CD8-positive, alpha-beta memory T cell (primary cell): ENCODE measurements around the gene DDX43. TPM values are rescaled to one million over a fixed set of nuclear protein-coding genes. Genes with fewer than 3 reads are reported as not detected.
"Not testable (repeated sequence)": the region's sequence is repeated elsewhere in the genome, so short reads cannot be mapped to it uniquely, and the experiment has no call there.

Experiments
- CTCF ChIA-PET: fragments of 350-600 bp; sonication (Branson Sonifier 250); formaldehyde crosslinking; loops from one replicate; lab custom pipeline; 2021; ENCODE audit warnings: antibody characterized with exemption; lab: Charles Lee
- POLR2A ChIA-PET: fragments of 350-600 bp; sonication (Branson Sonifier 250); formaldehyde crosslinking; loops from one replicate; lab custom pipeline; 2021; ENCODE audit warnings: antibody characterized with exemption; lab: Charles Lee
- DNase-seq, 5 donors: peaks; one replicate each; pipeline versions ENCODE4 v3.0.0 to v3.0.0-alpha.2; 2020 to 2022; ENCODE audit warnings: mixed read lengths in 1 of 5
- H3K27ac ChIP-seq: one replicate; pipeline ENCODE4 v1.7.0; 2013; ENCODE audit warnings: low read depth, mild to moderate bottlenecking, low read length, moderate library complexity
- H3K27me3 ChIP-seq: 2 replicates; pipeline ENCODE4 v1.7.0; 2013; ENCODE audit warnings: low read length, mild to moderate bottlenecking; ENCODE audit not compliant: insufficient read depth, poor library complexity, severe bottlenecking
- H3K36me3 ChIP-seq: 2 replicates; pipeline ENCODE4 v1.7.0; 2013; ENCODE audit warnings: mild to moderate bottlenecking, low read length, moderate library complexity; ENCODE audit not compliant: insufficient read depth
- H3K4me1 ChIP-seq: 2 replicates; pipeline ENCODE4 v1.7.0; 2013; ENCODE audit warnings: mild to moderate bottlenecking, low read length, moderate library complexity; ENCODE audit not compliant: insufficient read depth
- H3K4me3 ChIP-seq: 2 replicates; pipeline ENCODE4 v1.7.0; 2013; ENCODE audit warnings: mild to moderate bottlenecking, low read length
- H3K9me3 ChIP-seq: 2 replicates; pipeline ENCODE4 v1.7.0; 2013; ENCODE audit warnings: mild to moderate bottlenecking, low read length
- H3K27ac Mint-ChIP-seq, 8 donors: one replicate each; pipeline ENCODE4 v1.8.0; 2020 to 2021; ENCODE audit warnings: mixed read lengths in 8 of 8, mild to moderate bottlenecking in 6 of 8, inconsistent platforms in 3 of 8, moderate library complexity in 3 of 8
- H3K27me3 Mint-ChIP-seq, 2 donors: one replicate each; pipeline ENCODE4 v1.8.0; 2020 to 2021; ENCODE audit warnings: mixed read lengths in 2 of 2, mild to moderate bottlenecking in 1 of 2, moderate library complexity in 1 of 2
- H3K36me3 Mint-ChIP-seq, 3 donors: one replicate each; pipeline ENCODE4 v1.8.0; 2020 to 2021; ENCODE audit warnings: mixed read lengths in 3 of 3, inconsistent platforms in 1 of 3, mild to moderate bottlenecking in 1 of 3
- H3K4me1 Mint-ChIP-seq, 3 donors: one replicate each; pipeline ENCODE4 v1.8.0; 2020 to 2021; ENCODE audit warnings: mixed read lengths in 3 of 3, inconsistent platforms in 1 of 3, mild to moderate bottlenecking in 1 of 3
- H3K4me3 Mint-ChIP-seq, 7 donors: one replicate each; pipeline ENCODE4 v1.8.0; 2020 to 2021; ENCODE audit warnings: mixed read lengths in 7 of 7, mild to moderate bottlenecking in 6 of 7, moderate library complexity in 4 of 7, inconsistent platforms in 2 of 7
- H3K9me3 Mint-ChIP-seq, 5 donors: one replicate each; pipeline ENCODE4 v1.8.0; 2020 to 2022; ENCODE audit warnings: mixed read lengths in 5 of 5, mild to moderate bottlenecking in 3 of 5, moderate library complexity in 2 of 5, inconsistent platforms in 1 of 5
- polyA plus RNA-seq: library from polyadenylated mRNA; unstranded; fragments of 300-500 nt; fragmentation: Illumina TruSeq; gene quantifications from one replicate; pipeline ENCODE4 v1.2.3, GENCODE V29; 2021
- total RNA-seq, 2 experiments: library from RNA; stranded (reverse); gene quantifications; one replicate each; pipeline ENCODE4 v1.2.3, GENCODE V29; 2021

DDX43 gene
- total and polyA plus RNA-seq, 3 experiments from 2014 or later = 0.71 to 1.6 (median 0.98) TPM

- H3K27ac Mint-ChIP-seq = peak overlapping the region; percentile 97 to 99 (median 98)
- no peaks in the 10 kb centered on the region for H3K36me3 ChIP-seq
- H3K4me1 ChIP-seq = peaks cover 23% of the 10 kb centered on the region
- H3K36me3 Mint-ChIP-seq = peaks cover 4 to 27% (median 8%) of the 10 kb centered on the region in 3 donors
- H3K9me3 Mint-ChIP-seq = no peaks in the 10 kb centered on the region
- H3K4me3 ChIP-seq = no peak overlapping the region
- H3K4me1 Mint-ChIP-seq = peaks cover 24 to 38% (median 37%) of the 10 kb centered on the region in 3 donors
- H3K4me3 Mint-ChIP-seq = peak overlapping the region in 3 of 7 donors; percentile 64 to 81 (median 78)
- H3K27me3 ChIP-seq = no peaks in the 10 kb centered on the region
- peak overlapping the region; percentile 75 for H3K27ac ChIP-seq
- POLR2A ChIA-PET = interaction anchor here (1.6 kb wide), 1 partner anchor 29 kb away, joined by 8 read pairs; no protein-coding TSS in a partner anchor
- CTCF ChIA-PET = interaction anchor here (1.0 to 1.1 kb wide), 3 partner anchors 29 to 40 kb away, joined by 3 read pairs; partner anchors contain the start of gene MTO1
- DNase-seq = no peak
- H3K27me3 Mint-ChIP-seq = no peaks in the 10 kb centered on the region
- H3K9me3 ChIP-seq = no peaks in the 10 kb centered on the region
Observed at GRCh38 chr6:73421534-73421933, 26.9 kb downstream of the DDX43 start.

- Histone ChIP-seq H3K36me3 (peaks cover 4% of the 10 kb centered on the region), H3K9me3 (no peaks in the 10 kb centered on the region), H3K27ac (no peak overlapping the region), H3K4me3 (no peak overlapping the region), H3K27me3 (no peaks in the 10 kb centered on the region), H3K4me1 (no peaks in the 10 kb centered on the region)
- Mint-ChIP-seq H3K36me3 (peaks cover 2 to 61% (median 20%) of the 10 kb centered on the region in 3 donors), H3K27ac (no peak overlapping the region), H3K4me3 (no peak overlapping the region), H3K27me3 (no peaks in the 10 kb centered on the region), H3K4me1 (peaks cover 12 to 42% (median 35%) of the 10 kb centered on the region in 3 donors), H3K9me3 (no peaks in the 10 kb centered on the region)
- no peak for DNase-seq
- ChIA-PET POLR2A (no interaction called here), CTCF (interaction anchor here (1.1 kb wide), 1 partner anchor 46 kb away, joined by 4 read pairs; no protein-coding TSS in a partner anchor)
Observed at GRCh38 chr6:73435236-73435635, 40.6 kb downstream of the DDX43 start.

- H3K27me3 ChIP-seq = no peaks in the 10 kb centered on the region
- H3K4me1 Mint-ChIP-seq = peaks cover 25 to 70% (median 61%) of the 10 kb centered on the region in 3 donors
- no peaks in the 10 kb centered on the region for H3K9me3 ChIP-seq
- H3K27ac Mint-ChIP-seq = peak overlapping the region in 4 of 8 donors; percentile 7 to 39 (median 16)
- H3K36me3 Mint-ChIP-seq = peaks cover 9 to 59% (median 25%) of the 10 kb centered on the region in 3 donors
- no peaks in the 10 kb centered on the region for H3K27me3 Mint-ChIP-seq
- CTCF ChIA-PET = no interaction called here
- H3K27ac ChIP-seq = no peak overlapping the region
- H3K4me3 Mint-ChIP-seq = peak overlapping the region in 1 of 7 donors; percentile 9
- peaks cover 3% of the 10 kb centered on the region for H3K36me3 ChIP-seq
- H3K9me3 Mint-ChIP-seq = no peaks in the 10 kb centered on the region
- no peak for DNase-seq
- POLR2A ChIA-PET = no interaction called here
- H3K4me3 ChIP-seq = no peak overlapping the region
- no peaks in the 10 kb centered on the region for H3K4me1 ChIP-seq
Observed at GRCh38 chr6:73443555-73443954, 48.9 kb downstream of the DDX43 start.

GRCh38 chr6:73451223-73452106 lies 56.8 kb downstream of the DDX43 start:
- peaks cover 15% of the 10 kb centered on the region for H3K4me1 ChIP-seq
- no peaks in the 10 kb centered on the region for H3K9me3 Mint-ChIP-seq

GRCh38 chr6:73452107-73452461 lies 57.5 kb downstream of the DDX43 start, which contains the start of gene CGAS:
TSS of gene CGAS (minus strand) at chr6:73452297. CDS start at chr6:73452181, 116 bp downstream.
- Histone ChIP-seq H3K36me3 (no peaks in the 10 kb centered on the region), H3K4me1 (peaks cover 15% of the 10 kb centered on the region), H3K9me3 (no peaks in the 10 kb centered on the region), H3K27ac (peak within 1 kb of the TSS; percentile 33), H3K27me3 (no peaks in the 10 kb centered on the region), H3K4me3 (peak within 1 kb of the TSS; percentile 78)
- H3K4me1 Mint-ChIP-seq = peaks cover 21 to 44% (median 37%) of the 10 kb centered on the region in 3 donors
- H3K27me3 Mint-ChIP-seq = peaks cover 0 to 2% of the 10 kb centered on the region in 2 donors
- peak; percentile 55 to 83 (median 70) for DNase-seq
- H3K27ac Mint-ChIP-seq = peak within 1 kb of the TSS; percentile 84 to 99 (median 92)
- H3K4me3 Mint-ChIP-seq = peak within 1 kb of the TSS; percentile 94 to 100 (median 97)
- CTCF ChIA-PET = interaction anchor here (1.1 to 3.6 kb wide), 8 partner anchors 9 to 201 kb away, joined by 3 to 34 read pairs (median 4); partner anchors contain the start of gene MTO1
- peaks cover 0 to 21% (median 3%) of the 10 kb centered on the region in 3 donors for H3K36me3 Mint-ChIP-seq
- POLR2A ChIA-PET = interaction anchor here (1.3 to 3.4 kb wide), 3 partner anchors 9 to 72 kb away, joined by 3 to 66 read pairs (median 17); partner anchors contain the start of gene MTO1
- H3K9me3 Mint-ChIP-seq = no peaks in the 10 kb centered on the region

More at GRCh38 chr6:73451223-73452106, 56.8 kb downstream of the DDX43 start:
- peaks cover 0 to 2% of the 10 kb centered on the region in 2 donors for H3K27me3 Mint-ChIP-seq
- peak overlapping the region; percentile 94 to 100 (median 97) for H3K4me3 Mint-ChIP-seq
- Histone ChIP-seq H3K9me3 (no peaks in the 10 kb centered on the region), H3K36me3 (no peaks in the 10 kb centered on the region), H3K4me3 (peak overlapping the region; percentile 78), H3K27ac (peak overlapping the region; percentile 33), H3K27me3 (no peaks in the 10 kb centered on the region)
- CTCF ChIA-PET = interaction anchor here (1.2 to 3.6 kb wide), 5 partner anchors 10 to 64 kb away, joined by 3 to 34 read pairs (median 4); partner anchors contain the start of gene MTO1
- peak overlapping the region; percentile 84 to 99 (median 92) for H3K27ac Mint-ChIP-seq
- DNase-seq = peak; percentile 23 to 65 (median 43)
- H3K36me3 Mint-ChIP-seq = peaks cover 0 to 21% (median 3%) of the 10 kb centered on the region in 3 donors
- peaks cover 21 to 44% (median 37%) of the 10 kb centered on the region in 3 donors for H3K4me1 Mint-ChIP-seq
- POLR2A ChIA-PET = interaction anchor here (0.5 to 3.4 kb wide), 8 partner anchors 10 to 202 kb away, joined by 3 to 66 read pairs (median 6); partner anchors contain the start of gene MTO1

- H3K27me3 Mint-ChIP-seq = no peaks in the 10 kb centered on the region
- H3K4me1 ChIP-seq = peaks cover 20% of the 10 kb centered on the region
- peak overlapping the region in 1 of 7 donors; percentile 56 for H3K4me3 Mint-ChIP-seq
- ChIA-PET CTCF (no interaction called here), POLR2A (no interaction called here)
- H3K27me3 ChIP-seq = no peaks in the 10 kb centered on the region
- peaks cover 18 to 41% (median 28%) of the 10 kb centered on the region in 3 donors for H3K4me1 Mint-ChIP-seq
- H3K4me3 ChIP-seq = no peak overlapping the region
- no peaks in the 10 kb centered on the region for H3K9me3 Mint-ChIP-seq
- no peak for DNase-seq
- H3K27ac Mint-ChIP-seq = peak overlapping the region in 6 of 8 donors; percentile 6 to 87 (median 26)
- H3K36me3 ChIP-seq = no peaks in the 10 kb centered on the region
- H3K36me3 Mint-ChIP-seq = peaks cover 0 to 6% (median 0%) of the 10 kb centered on the region in 3 donors
- H3K9me3 ChIP-seq = no peaks in the 10 kb centered on the region
- H3K27ac ChIP-seq = no peak overlapping the region
Observed at GRCh38 chr6:73455865-73456629, 61.4 kb downstream of the DDX43 start.

GRCh38 chr6:73459474-73459873 lies 64.8 kb downstream of the DDX43 start:
- DNase-seq, CTCF ChIA-PET, H3K27me3 ChIP-seq, H3K9me3 ChIP-seq, H3K9me3 Mint-ChIP-seq, H3K27ac ChIP-seq, POLR2A ChIA-PET, H3K36me3 ChIP-seq, H3K4me3 ChIP-seq, H3K27me3 Mint-ChIP-seq: not testable (repeated sequence)
- H3K27ac Mint-ChIP-seq = peak overlapping the region; percentile 60 to 88 (median 78)
- peaks cover 34 to 60% (median 55%) of the 10 kb centered on the region in 3 donors for H3K4me1 Mint-ChIP-seq
- peaks cover 0 to 23% (median 0%) of the 10 kb centered on the region in 3 donors for H3K36me3 Mint-ChIP-seq
- H3K4me1 ChIP-seq = peaks cover 22% of the 10 kb centered on the region
- peak overlapping the region in 5 of 7 donors; percentile 28 to 63 (median 55) for H3K4me3 Mint-ChIP-seq
